GM12874 (cell line): ENCODE results near the gene MPZL1.
A peak's percentile ranks its signal among the peaks of the same experiment; 100 is the strongest.

ENCODE experiments used
- TF ChIP-seq, protein P1 (sequence below): IDR thresholded peaks from 2 replicates; pipeline ENCODE4 v1.5.1; 2011; ENCODE audit warnings: low read depth, mild to moderate bottlenecking, control low read depth, low read length, moderate library complexity; ENCODE audit not compliant: insufficient read depth

The MPZL1 gene

DNA sequence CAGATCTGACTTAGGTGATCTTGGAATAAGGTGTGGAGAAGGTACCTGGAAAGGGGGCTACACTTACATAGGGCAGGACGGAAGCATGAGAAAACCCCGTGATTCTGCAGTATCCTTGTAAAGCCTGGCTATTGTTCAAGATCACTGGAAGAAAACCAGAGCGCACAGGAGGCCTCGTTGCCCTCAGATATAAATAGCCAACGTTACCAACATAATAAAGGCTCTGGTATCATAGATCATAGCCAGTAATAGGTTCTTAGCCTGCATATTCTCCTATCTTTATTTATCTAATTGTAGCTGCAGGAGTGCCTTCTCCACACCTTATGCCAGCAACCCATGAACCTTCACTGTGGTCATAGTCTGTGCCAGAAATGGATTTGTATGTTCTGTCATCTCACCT, 35.9 kb upstream of the MPZL1 start:
- TF ChIP-seq, protein P1, sequence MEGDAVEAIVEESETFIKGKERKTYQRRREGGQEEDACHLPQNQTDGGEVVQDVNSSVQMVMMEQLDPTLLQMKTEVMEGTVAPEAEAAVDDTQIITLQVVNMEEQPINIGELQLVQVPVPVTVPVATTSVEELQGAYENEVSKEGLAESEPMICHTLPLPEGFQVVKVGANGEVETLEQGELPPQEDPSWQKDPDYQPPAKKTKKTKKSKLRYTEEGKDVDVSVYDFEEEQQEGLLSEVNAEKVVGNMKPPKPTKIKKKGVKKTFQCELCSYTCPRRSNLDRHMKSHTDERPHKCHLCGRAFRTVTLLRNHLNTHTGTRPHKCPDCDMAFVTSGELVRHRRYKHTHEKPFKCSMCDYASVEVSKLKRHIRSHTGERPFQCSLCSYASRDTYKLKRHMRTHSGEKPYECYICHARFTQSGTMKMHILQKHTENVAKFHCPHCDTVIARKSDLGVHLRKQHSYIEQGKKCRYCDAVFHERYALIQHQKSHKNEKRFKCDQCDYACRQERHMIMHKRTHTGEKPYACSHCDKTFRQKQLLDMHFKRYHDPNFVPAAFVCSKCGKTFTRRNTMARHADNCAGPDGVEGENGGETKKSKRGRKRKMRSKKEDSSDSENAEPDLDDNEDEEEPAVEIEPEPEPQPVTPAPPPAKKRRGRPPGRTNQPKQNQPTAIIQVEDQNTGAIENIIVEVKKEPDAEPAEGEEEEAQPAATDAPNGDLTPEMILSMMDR = no peak

DNA sequence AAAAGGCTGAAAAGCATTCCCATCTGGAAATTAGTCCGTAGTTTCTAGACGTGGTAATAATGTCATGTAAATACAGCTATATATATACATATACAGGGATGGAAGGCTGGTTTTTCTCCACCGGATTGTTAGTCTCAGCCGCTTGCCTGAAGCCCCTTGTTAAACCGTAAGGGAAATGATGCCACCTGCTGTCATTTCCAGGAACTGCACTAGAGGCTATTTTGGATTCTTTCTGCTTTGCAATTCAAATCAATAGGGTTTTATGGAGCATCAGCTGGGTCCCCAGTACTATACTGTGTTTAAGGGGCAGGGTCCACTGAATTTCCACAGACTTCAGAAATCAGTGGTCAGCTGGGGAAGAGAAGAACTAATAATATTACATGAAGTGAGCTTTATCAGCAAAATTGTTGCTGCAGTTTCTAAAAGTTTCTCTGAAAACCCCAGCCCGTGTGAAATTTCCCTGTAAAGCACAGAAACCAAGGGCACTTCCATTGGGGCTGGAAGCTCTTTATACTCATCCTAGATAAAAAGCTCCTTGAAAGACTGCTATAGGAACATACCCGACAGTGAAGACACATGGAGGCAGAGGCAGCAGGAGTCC, 33.8 kb upstream of the MPZL1 start:
- TF ChIP-seq, protein P1 = peak; percentile 78

DNA sequence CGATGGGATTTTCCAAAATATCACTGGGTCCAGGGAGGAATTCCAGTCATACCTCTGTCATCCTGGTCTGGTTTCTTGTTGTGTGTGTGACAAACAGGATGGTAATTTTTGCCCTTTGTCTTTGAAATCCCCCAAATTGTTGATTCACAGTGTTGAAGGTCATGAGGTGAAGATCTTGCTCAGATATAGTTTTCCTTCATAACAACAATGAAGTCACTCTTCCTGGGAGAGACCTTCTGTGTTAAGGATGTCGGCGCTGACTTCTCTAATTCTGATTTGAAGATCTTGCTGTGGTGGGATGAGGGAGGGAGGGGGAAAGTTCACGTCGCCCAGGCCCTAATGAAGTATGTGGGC, 32.2 kb upstream of the MPZL1 start:
- TF ChIP-seq, protein P1 = no peak

DNA sequence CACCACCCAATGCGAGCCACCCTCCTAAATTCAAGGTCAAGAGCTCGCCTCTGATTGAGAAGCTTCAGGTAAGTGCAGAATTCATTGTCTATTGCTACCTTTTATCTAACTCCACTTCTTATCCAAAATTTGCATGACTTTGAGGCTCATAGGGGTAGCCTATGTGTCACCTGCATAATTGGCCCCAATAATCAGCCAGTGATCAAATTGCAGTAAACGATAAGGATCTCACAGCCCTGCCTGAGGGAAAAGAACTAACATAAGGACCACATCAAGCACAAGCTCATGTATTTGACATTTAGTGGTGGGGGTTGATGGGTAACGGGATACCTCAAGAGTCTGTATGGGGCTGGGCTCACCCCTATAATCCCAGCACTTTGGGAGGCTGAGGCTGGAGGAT, 31.7 kb upstream of the MPZL1 start:
- TF ChIP-seq, protein P1 = no peak

DNA sequence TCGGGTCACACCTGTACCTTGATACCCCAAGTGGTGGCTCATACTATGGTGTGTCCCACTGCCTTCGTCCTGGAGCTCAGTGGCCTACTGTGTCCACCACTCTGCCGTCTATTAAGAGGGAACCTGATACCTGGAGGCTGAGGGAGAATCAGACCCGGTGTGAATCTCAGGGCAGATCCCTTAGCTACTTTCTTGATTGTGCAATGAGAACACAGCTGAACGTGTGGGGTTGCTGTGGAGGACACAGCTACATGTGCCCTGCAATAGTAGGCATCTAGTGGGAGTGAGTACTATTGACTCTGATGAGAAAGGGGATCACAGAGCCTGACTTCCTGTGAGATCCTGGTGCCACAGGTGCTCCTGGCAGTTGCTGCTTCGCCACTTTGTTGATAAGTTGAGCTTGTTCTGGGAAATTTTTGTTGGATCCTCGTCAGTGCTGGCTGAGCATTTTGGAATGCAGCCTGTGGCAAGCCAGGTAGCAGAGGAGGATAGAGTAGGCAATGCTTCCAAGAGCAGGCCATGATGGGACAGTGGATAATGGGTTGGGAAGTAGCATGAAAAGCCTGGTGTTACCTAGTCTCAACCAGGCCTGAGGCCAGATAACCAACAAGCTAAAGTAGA, 28.2 kb upstream of the MPZL1 start:
- TF ChIP-seq, protein P1 = no peak

DNA sequence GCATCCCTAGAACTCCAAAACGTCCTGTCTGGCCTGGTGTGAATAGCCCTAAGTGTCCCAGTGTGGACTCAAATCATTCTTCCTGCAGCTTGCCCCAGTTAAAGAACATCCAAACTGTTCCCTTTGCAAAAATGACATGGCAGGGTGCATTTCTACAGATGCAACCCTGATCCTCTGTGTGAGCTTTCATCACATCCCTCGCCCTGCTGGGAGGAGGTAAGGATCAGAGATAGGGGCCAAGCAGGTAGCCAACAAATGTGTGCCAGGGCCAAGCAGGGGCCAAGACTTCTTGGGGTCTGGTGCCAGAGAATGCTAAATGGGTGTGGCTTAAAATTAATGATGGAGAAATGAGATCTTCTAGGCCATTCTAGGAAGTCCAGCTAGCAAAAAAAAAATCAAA, 27.1 kb upstream of the MPZL1 start:
- TF ChIP-seq, protein P1 = no peak

DNA sequence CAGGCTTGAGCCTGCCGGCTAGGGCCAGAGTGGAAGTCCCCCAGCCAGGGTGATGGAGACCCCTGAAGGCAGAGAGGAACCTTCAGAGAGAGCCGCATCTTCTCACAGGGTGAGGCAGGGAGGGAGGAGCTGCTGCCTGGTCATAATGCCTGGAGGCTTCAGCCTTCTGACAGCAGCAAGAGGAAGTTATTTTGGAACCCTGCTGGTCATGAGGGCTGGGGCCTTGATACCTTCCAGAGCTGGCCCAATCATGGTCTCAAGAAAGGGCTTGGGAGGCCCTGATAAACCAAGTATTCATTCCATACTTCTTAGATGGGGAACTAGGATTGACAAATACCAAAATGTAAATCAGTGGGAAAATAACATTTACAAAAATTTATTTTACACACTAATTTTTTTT, 26.6 kb upstream of the MPZL1 start:
- TF ChIP-seq, protein P1 = no peak
